Measurements from ENCODE around the gene BACE1.

Gene BACE1

DNA sequence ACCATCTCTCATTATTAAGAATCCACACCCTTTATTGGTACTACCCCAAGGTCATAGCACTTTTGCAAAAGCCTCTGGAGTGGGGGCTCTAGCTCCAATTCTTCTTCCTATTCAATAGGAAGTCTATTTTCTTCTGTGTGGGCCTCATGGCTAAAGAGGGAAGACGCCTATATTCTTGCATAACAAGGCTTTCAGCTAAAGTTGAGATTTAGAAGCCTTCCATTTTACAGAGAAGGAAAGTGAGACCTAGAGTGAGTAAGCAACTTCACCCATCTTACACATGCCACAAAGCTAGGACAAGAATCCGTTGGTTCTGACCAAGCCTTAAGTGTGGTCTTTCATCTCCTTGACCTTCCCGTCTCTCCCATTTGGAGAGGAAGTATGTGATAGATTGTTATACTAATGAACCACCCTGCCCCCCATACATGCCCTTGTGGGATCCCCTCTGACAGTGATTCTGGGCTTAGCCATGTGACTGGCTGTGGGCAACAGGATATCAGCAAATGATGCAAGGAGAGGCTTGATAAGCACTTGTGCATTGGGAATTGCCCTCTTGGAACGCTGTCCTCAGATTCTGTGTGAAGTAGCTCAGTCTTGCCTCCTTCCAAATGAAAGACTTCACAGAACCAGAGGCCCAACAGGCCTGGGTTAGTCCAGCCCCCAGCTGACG lies 12.3 kb downstream of the BACE1 start:
- Histone ChIP-seq H3K27me3 (replicated peaks; ENCODE audit: control insufficient read depth, insufficient read depth, low read length) (no peaks in the 10 kb centered on the region), H3K9me3 (ENCODE audit: control insufficient read depth, low read length) (no peaks in the 10 kb centered on the region), H3K4me1 (ENCODE audit: control insufficient read depth, insufficient read depth, low read length) (peaks cover 18% of the 10 kb centered on the region), H3K36me3 (ENCODE audit: control insufficient read depth, insufficient read depth, low read length, severe bottlenecking) (peaks cover 3% of the 10 kb centered on the region), H3K9ac (ENCODE audit: low read length) (no peak overlapping the region), H3K4me3 (ENCODE audit: low read length) (no peak overlapping the region)
- DNase-seq (ENCODE audit: low read depth), result no peak

DNA sequence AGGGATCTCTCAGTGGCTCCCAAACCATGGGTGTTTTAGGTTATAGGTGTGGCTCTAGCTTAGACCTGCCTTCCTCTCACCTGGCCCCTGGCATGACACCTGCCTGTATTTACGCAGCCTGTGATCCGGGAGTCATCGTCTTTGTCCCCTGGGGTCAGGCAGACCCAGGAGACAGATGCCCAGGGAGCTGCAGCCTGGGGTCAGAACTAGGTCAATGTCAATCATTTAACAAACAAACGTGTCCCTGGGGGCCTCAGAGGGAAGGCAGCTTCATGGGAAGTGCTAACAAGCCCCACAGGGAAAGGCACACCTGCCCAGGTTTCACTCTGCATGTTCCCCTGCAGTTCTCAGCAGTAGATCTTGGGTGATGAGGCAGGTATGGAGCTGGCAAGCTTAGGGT lies 13.0 kb downstream of the BACE1 start:
- Histone ChIP-seq H3K9me3 (ENCODE audit: control insufficient read depth, low read length) (no peaks in the 10 kb centered on the region), H3K9ac (ENCODE audit: low read length) (no peak overlapping the region), H3K4me1 (ENCODE audit: control insufficient read depth, insufficient read depth, low read length) (peaks cover 18% of the 10 kb centered on the region), H3K4me3 (ENCODE audit: low read length) (no peak overlapping the region), H3K36me3 (ENCODE audit: control insufficient read depth, insufficient read depth, low read length, severe bottlenecking) (peaks cover 3% of the 10 kb centered on the region), H3K27me3 (replicated peaks; ENCODE audit: control insufficient read depth, insufficient read depth, low read length) (no peaks in the 10 kb centered on the region)
- no peak for DNase-seq (ENCODE audit: low read depth)

- Histone ChIP-seq H3K4me1 (ENCODE audit: control insufficient read depth, insufficient read depth, low read length) (peaks cover 18% of the 10 kb centered on the region), H3K9me3 (ENCODE audit: control insufficient read depth, low read length) (no peaks in the 10 kb centered on the region), H3K4me3 (ENCODE audit: low read length) (no peak overlapping the region), H3K27me3 (replicated peaks; ENCODE audit: control insufficient read depth, insufficient read depth, low read length) (no peaks in the 10 kb centered on the region), H3K36me3 (ENCODE audit: control insufficient read depth, insufficient read depth, low read length, severe bottlenecking) (peaks cover 3% of the 10 kb centered on the region), H3K9ac (ENCODE audit: low read length) (no peak overlapping the region)
- DNase-seq (ENCODE audit: low read depth), result no peak
Measured at GRCh38 chr11:117302228-117302627, 13.8 kb downstream of the BACE1 start.

DNA sequence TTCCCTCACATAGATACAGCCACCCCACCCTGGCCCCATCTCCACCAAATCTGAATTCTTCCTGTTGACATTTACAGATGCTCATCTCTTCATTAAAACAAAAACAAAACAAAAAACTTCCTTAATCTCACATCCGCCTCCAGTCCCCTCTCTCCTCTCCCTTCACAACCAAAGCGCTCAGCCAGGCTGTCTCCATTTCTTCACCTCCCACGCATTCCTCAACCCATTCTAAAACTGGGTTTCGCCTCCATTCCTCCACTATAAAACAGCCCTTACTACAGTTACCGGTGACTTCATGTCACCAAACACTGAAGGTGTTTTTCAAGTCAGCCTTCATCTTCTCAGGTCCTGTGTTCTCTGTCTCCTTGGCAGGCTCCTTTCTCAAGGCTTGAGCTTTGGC lies 15.3 kb downstream of the BACE1 start:
- Histone ChIP-seq H3K27me3 (replicated peaks; ENCODE audit: control insufficient read depth, insufficient read depth, low read length) (no peaks in the 10 kb centered on the region), H3K9ac (ENCODE audit: low read length) (no peak overlapping the region), H3K36me3 (ENCODE audit: control insufficient read depth, insufficient read depth, low read length, severe bottlenecking) (peaks cover 3% of the 10 kb centered on the region), H3K4me1 (ENCODE audit: control insufficient read depth, insufficient read depth, low read length) (peaks cover 18% of the 10 kb centered on the region), H3K4me3 (ENCODE audit: low read length) (no peak overlapping the region), H3K9me3 (ENCODE audit: control insufficient read depth, low read length) (no peaks in the 10 kb centered on the region)
- no peak for DNase-seq (ENCODE audit: low read depth)

DNA sequence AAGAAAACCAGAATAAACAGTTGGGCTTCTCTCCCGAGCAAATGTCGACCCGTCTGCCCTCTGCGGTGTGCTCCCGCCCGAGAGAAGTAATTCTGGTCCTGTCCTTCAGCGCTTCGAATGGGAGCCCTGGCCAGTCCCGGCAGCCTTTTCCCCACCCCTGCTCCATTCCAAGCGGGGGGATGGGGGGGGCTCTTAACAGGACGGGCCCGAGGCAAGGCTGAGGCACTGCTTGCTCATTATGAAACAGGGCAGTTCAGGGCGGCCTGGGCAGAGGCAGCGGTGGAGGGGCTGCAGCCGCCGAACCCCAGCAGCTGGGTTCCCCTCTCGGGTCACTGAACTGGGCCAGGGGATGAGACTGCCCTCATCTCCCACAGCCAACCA lies 15.8 kb downstream of the BACE1 start:
- Histone ChIP-seq H3K4me1 (ENCODE audit: control insufficient read depth, insufficient read depth, low read length) (peaks cover 18% of the 10 kb centered on the region), H3K9me3 (ENCODE audit: control insufficient read depth, low read length) (no peaks in the 10 kb centered on the region), H3K9ac (ENCODE audit: low read length) (no peak overlapping the region), H3K27me3 (replicated peaks; ENCODE audit: control insufficient read depth, insufficient read depth, low read length) (no peaks in the 10 kb centered on the region), H3K4me3 (ENCODE audit: low read length) (peak overlapping the region; percentile 13), H3K36me3 (ENCODE audit: control insufficient read depth, insufficient read depth, low read length, severe bottlenecking) (peaks cover 7% of the 10 kb centered on the region)
- DNase-seq (ENCODE audit: low read depth), result no peak

DNA sequence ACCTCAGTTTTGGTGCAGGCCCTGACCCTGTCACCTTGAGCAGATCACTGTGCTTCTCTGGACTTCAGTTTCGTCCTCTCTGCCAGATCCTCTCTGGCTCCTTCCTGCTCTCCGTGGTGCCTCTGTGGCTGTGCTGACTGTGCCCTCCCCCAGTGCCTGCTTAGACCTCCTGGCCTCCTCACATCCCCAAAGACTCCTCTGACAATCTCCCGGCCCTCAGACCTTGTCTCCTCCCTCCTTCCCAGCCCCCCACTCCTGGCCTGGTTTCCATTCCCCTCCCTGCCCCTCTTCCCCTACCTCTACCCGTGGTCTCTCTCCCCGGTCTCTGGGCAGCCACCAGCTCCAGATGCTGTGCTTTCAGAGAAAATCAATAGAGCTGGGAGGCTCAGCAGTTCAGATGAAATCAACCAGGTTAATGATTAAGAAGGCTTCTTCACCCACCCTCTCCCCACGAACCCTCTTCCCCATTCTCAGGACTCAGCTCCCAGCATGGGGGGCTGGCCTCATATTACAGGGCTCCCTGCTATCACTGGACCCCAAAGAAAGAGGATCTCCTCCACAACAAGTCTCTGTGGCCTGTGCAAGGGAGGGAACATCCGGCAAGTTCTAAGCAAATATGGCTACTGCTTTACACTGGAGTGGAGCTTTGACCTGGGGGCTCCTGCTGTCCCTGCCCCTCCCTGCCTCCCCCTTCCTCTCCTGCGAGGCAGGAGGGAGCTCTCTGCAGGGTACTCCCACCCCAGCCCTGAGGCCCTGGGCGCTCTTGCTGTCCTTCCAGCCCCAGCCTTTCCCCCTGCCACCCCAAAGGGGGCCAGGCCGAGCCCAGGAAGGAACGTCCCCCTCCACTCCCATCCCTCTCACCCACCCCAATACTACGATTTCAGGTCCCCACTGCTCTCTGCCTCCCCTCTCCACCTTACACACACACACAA lies 16.4 kb downstream of the BACE1 start:
- H3K4me3 ChIP-seq (ENCODE audit: low read length), result peak overlapping the region; percentile 13
- H3K27me3 ChIP-seq (replicated peaks; ENCODE audit: control insufficient read depth, insufficient read depth, low read length), result no peaks in the 10 kb centered on the region
- no peaks in the 10 kb centered on the region for H3K9me3 ChIP-seq (ENCODE audit: control insufficient read depth, low read length)
- H3K36me3 ChIP-seq (ENCODE audit: control insufficient read depth, insufficient read depth, low read length, severe bottlenecking), result peaks cover 13% of the 10 kb centered on the region
- DNase-seq (ENCODE audit: low read depth), result no peak
- no peak overlapping the region for H3K9ac ChIP-seq (ENCODE audit: low read length)
- peaks cover 18% of the 10 kb centered on the region for H3K4me1 ChIP-seq (ENCODE audit: control insufficient read depth, insufficient read depth, low read length)

GRCh38 chr11:117298195-117298594 lies 17.9 kb downstream of the BACE1 start:
- no peak overlapping the region for H3K4me3 ChIP-seq (ENCODE audit: low read length)
- no peaks in the 10 kb centered on the region for H3K9me3 ChIP-seq (ENCODE audit: control insufficient read depth, low read length)
- DNase-seq (ENCODE audit: low read depth), result no peak
- no peak overlapping the region for H3K9ac ChIP-seq (ENCODE audit: low read length)
- peaks cover 18% of the 10 kb centered on the region for H3K4me1 ChIP-seq (ENCODE audit: control insufficient read depth, insufficient read depth, low read length)
- H3K27me3 ChIP-seq (replicated peaks; ENCODE audit: control insufficient read depth, insufficient read depth, low read length), result no peaks in the 10 kb centered on the region
- H3K36me3 ChIP-seq (ENCODE audit: control insufficient read depth, insufficient read depth, low read length, severe bottlenecking), result peaks cover 22% of the 10 kb centered on the region

- Histone ChIP-seq H3K9ac (ENCODE audit: low read length) (no peak overlapping the region), H3K9me3 (ENCODE audit: control insufficient read depth, low read length) (no peaks in the 10 kb centered on the region), H3K4me3 (ENCODE audit: low read length) (no peak overlapping the region), H3K36me3 (ENCODE audit: control insufficient read depth, insufficient read depth, low read length, severe bottlenecking) (peaks cover 32% of the 10 kb centered on the region), H3K4me1 (ENCODE audit: control insufficient read depth, insufficient read depth, low read length) (peaks cover 18% of the 10 kb centered on the region), H3K27me3 (replicated peaks; ENCODE audit: control insufficient read depth, insufficient read depth, low read length) (no peaks in the 10 kb centered on the region)
- no peak for DNase-seq (ENCODE audit: low read depth)
Measured at GRCh38 chr11:117296881-117297280, 19.2 kb downstream of the BACE1 start.

GRCh38 chr11:117295438-117296137 lies 20.5 kb downstream of the BACE1 start:
- no peak overlapping the region for H3K9ac ChIP-seq (ENCODE audit: low read length)
- H3K4me1 ChIP-seq (ENCODE audit: control insufficient read depth, insufficient read depth, low read length), result peaks cover 14% of the 10 kb centered on the region
- no peaks in the 10 kb centered on the region for H3K27me3 ChIP-seq (replicated peaks; ENCODE audit: control insufficient read depth, insufficient read depth, low read length)
- no peaks in the 10 kb centered on the region for H3K9me3 ChIP-seq (ENCODE audit: control insufficient read depth, low read length)
- H3K4me3 ChIP-seq (ENCODE audit: low read length), result no peak overlapping the region
- peaks cover 45% of the 10 kb centered on the region for H3K36me3 ChIP-seq (ENCODE audit: control insufficient read depth, insufficient read depth, low read length, severe bottlenecking)
- no peak for DNase-seq (ENCODE audit: low read depth)

- Histone ChIP-seq H3K4me3 (ENCODE audit: low read length) (no peak overlapping the region), H3K27me3 (replicated peaks; ENCODE audit: control insufficient read depth, insufficient read depth, low read length) (no peaks in the 10 kb centered on the region), H3K9me3 (ENCODE audit: control insufficient read depth, low read length) (no peaks in the 10 kb centered on the region), H3K36me3 (ENCODE audit: control insufficient read depth, insufficient read depth, low read length, severe bottlenecking) (peaks cover 75% of the 10 kb centered on the region), H3K4me1 (ENCODE audit: control insufficient read depth, insufficient read depth, low read length) (no peaks in the 10 kb centered on the region), H3K9ac (ENCODE audit: low read length) (no peak overlapping the region)
- DNase-seq (ENCODE audit: low read depth), result no peak
Measured at GRCh38 chr11:117292616-117293015, 23.4 kb downstream of the BACE1 start.

DNA sequence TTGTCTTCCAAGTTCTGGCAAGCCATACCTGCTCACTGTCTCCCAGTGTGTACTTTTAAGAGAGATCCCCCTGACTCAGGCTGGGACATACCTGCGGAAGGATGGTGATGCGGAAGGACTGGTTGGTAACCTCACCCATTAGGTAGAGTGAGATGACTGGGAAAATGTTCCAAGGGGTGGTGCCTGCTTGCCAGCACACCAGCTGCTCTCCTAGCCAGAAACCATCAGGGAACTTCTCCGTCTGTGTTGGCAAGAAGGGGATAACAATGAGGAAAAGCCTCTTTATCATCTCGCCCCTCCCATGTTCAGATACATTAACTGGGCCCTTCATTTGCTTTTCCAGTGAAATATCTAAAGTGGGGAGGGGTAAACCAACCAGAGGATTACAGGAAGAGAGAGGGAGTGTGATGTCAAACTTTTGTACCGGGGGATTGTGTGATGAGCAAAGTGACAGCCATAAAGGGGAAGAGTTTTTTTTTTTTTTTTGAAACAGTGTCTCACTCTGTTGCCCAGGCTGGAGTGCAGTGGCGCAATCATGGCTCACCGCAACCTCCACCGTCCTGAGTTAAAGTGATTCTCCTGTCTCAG lies 25.2 kb downstream of the BACE1 start, which contains the start of gene BACE1-AS:
TSS of gene BACE1-AS (plus strand) at position 538 of the 588 bp plus-strand sequence.
- H3K9me3 ChIP-seq (ENCODE audit: control insufficient read depth, low read length), result no peaks in the 10 kb centered on the region
- H3K36me3 ChIP-seq (ENCODE audit: control insufficient read depth, insufficient read depth, low read length, severe bottlenecking), result peaks cover 83% of the 10 kb centered on the region
- no peaks in the 10 kb centered on the region for H3K4me1 ChIP-seq (ENCODE audit: control insufficient read depth, insufficient read depth, low read length)
- H3K27me3 ChIP-seq (replicated peaks; ENCODE audit: control insufficient read depth, insufficient read depth, low read length), result no peaks in the 10 kb centered on the region
- no peak within 1 kb of the TSS for H3K9ac ChIP-seq (ENCODE audit: low read length)
- H3K4me3 ChIP-seq (ENCODE audit: low read length), result no peak within 1 kb of the TSS
- DNase-seq (ENCODE audit: low read depth), result no peak
